ENCODE data around the gene SALL2. TPM values are rescaled to one million over a fixed set of nuclear protein-coding genes. Genes with fewer than 3 reads are reported as not detected.

Gene SALL2
- total and polyA plus RNA-seq, 8 donors, result 1.8 to 11.9 (median 3.6) TPM

- intact Hi-C loops (cut with DNase I), result no loop called here
- TF ChIP-seq CTCF (IDR thresholded peaks at IDR 0.05), result no peak
- no peaks in the 10 kb centered on the region for H3K27me3 ChIP-seq
- no peak overlapping the region for H3K27ac ChIP-seq
- H3K4me3 ChIP-seq, result no peak overlapping the region
- ATAC-seq, result no peak
- H3K4me1 ChIP-seq, result no peaks in the 10 kb centered on the region
- no peak for DNase-seq
- H3K36me3 ChIP-seq, result no peaks in the 10 kb centered on the region
- FAIRE-seq, result no peak
- no peaks in the 10 kb centered on the region for H3K9me3 ChIP-seq
- WGBS, 2 donors, result 74 to 88% methylated on average over 4 of the region's 4 CpGs
Measured at GRCh38 chr14:21528381-21529348, 2.5 kb upstream of the SALL2 start.

- WGBS, 2 donors, result 60 to 77% methylated on average over 1 of the region's 1 CpG
- no peak overlapping the region for H3K4me3 ChIP-seq
- no peak for DNase-seq
- TF ChIP-seq CTCF (IDR thresholded peaks at IDR 0.05), result no peak
- intact Hi-C loops (cut with DNase I), result no loop called here
- H3K27ac ChIP-seq, result no peak overlapping the region
- H3K36me3 ChIP-seq, result no peaks in the 10 kb centered on the region
- no peak for ATAC-seq
- no peaks in the 10 kb centered on the region for H3K9me3 ChIP-seq
- FAIRE-seq, result no peak
- no peaks in the 10 kb centered on the region for H3K27me3 ChIP-seq
- H3K4me1 ChIP-seq, result no peaks in the 10 kb centered on the region
Measured at GRCh38 chr14:21527318-21527679, 1.2 kb upstream of the SALL2 start.

GRCh38 chr14:21526672-21527317, 649 bp upstream of the SALL2 start:
- no peaks in the 10 kb centered on the region for H3K9me3 ChIP-seq
- H3K27me3 ChIP-seq, result no peaks in the 10 kb centered on the region
- peak overlapping the region; percentile 40 to 61 (median 54) for H3K4me3 ChIP-seq
- H3K36me3 ChIP-seq, result no peaks in the 10 kb centered on the region
- intact Hi-C loops (cut with DNase I), result no loop called here
- no peaks in the 10 kb centered on the region for H3K4me1 ChIP-seq
- ATAC-seq, result peak; percentile 8 to 30 (median 19)
- 22 to 24% methylated on average over 13 of the region's 13 CpGs for WGBS, 2 donors
- no peak for FAIRE-seq
- no peak for DNase-seq
- no peak for TF ChIP-seq CTCF (IDR thresholded peaks at IDR 0.05)
- no peak overlapping the region for H3K27ac ChIP-seq

GRCh38 chr14:21525571-21525961, 580 bp downstream of the SALL2 start:
- H3K27ac ChIP-seq, result no peak overlapping the region
- H3K4me3 ChIP-seq, result peak overlapping the region; percentile 40 to 61 (median 54)
- intact Hi-C loops (cut with DNase I), result no loop called here
- no peaks in the 10 kb centered on the region for H3K9me3 ChIP-seq
- DNase-seq (peak in 1 of 6 donors; percentile 23), ATAC-seq (peak; percentile 27 to 63 (median 41)), FAIRE-seq (no peak)
- no peak for TF ChIP-seq CTCF (IDR thresholded peaks at IDR 0.05)
- H3K4me1 ChIP-seq, result no peaks in the 10 kb centered on the region
- no peaks in the 10 kb centered on the region for H3K36me3 ChIP-seq
- WGBS, 2 donors, result 49 to 55% methylated on average over 11 to 12 of the region's 12 CpGs
- H3K27me3 ChIP-seq, result no peaks in the 10 kb centered on the region
